ENCODE results near the gene MAP3K7. TPM values are rescaled to one million over a fixed set of nuclear protein-coding genes. Genes with fewer than 3 reads are reported as not detected.
A peak's percentile ranks its signal among the peaks of the same experiment; 100 is the strongest.

The MAP3K7 gene
- total RNA-seq, 2 experiments from 2014 or later, result 9.0 to 9.3 TPM

GRCh38 chr6:90610751-90611542 lies 24.1 kb upstream of the MAP3K7 start:
- peak overlapping the region; percentile 84 for H3K4me3 Mint-ChIP-seq
- ChIA-PET POLR2A (no interaction called here), CTCF (interaction anchor here (1.3 kb wide), 1 partner anchor 19 kb away, joined by 3 read pairs; no protein-coding TSS in a partner anchor)
- intact Hi-C loops (cut with DNase I, micrococcal nuclease), result no loop called here
- H3K27ac Mint-ChIP-seq, result no peak overlapping the region
- Histone ChIP-seq H3K9me3 (ENCODE audit: control insufficient read depth in 1 of 2, insufficient read depth in 1 of 2, low read length in 2 of 2) (peaks cover 0 to 7% of the 10 kb centered on the region in 2 experiments), H3K4me1 (ENCODE audit: insufficient read depth, low read length) (peaks cover 15% of the 10 kb centered on the region), H3K27me3 (ENCODE audit: control insufficient read depth in 1 of 2, insufficient read depth in 2 of 2, low read length in 2 of 2) (peaks cover 22 to 58% of the 10 kb centered on the region in 2 experiments), H3K36me3 (ENCODE audit: insufficient read depth, low read length) (no peaks in the 10 kb centered on the region), H3K27ac (ENCODE audit: low read depth in 1 of 2, low read length in 2 of 2) (no peak overlapping the region), H3K4me3 (ENCODE audit: low read length) (peak overlapping the region; percentile 55)
- DNase-seq (peak in 7 of 14 experiments; percentile 4 to 27 (median 10)), ATAC-seq (ENCODE audit: poor library complexity) (peak; percentile 41)
- TF ChIP-seq CTCF (IDR thresholded peaks at IDR 0.05), result no peak
- H3K4me1 Mint-ChIP-seq (ENCODE audit: low read depth), result peaks cover 13% of the 10 kb centered on the region
- H3K27me3 Mint-ChIP-seq, result peaks cover 78% of the 10 kb centered on the region
- H3K36me3 Mint-ChIP-seq (ENCODE audit: low read depth), result no peaks in the 10 kb centered on the region
- no peaks in the 10 kb centered on the region for H3K9me3 Mint-ChIP-seq

- Mint-ChIP-seq H3K27ac (no peak overlapping the region), H3K27me3 (peaks cover 78% of the 10 kb centered on the region), H3K36me3 (ENCODE audit: low read depth) (no peaks in the 10 kb centered on the region), H3K9me3 (no peaks in the 10 kb centered on the region), H3K4me3 (peak overlapping the region; percentile 78), H3K4me1 (ENCODE audit: low read depth) (peaks cover 13% of the 10 kb centered on the region)
- ChIA-PET CTCF (interaction anchor here (1.3 kb wide), 2 partner anchors 12 to 18 kb away, joined by 3 to 4 read pairs; no protein-coding TSS in a partner anchor), POLR2A (no interaction called here)
- no peak for DNase-seq
- intact Hi-C loops (cut with DNase I, micrococcal nuclease), result no loop called here
- H3K9me3 ChIP-seq (ENCODE audit: control insufficient read depth in 1 of 2, insufficient read depth in 1 of 2, low read length in 2 of 2), result peaks cover 0 to 7% of the 10 kb centered on the region in 2 experiments
- peak overlapping the region; percentile 55 for H3K4me3 ChIP-seq (ENCODE audit: low read length)
- TF ChIP-seq CTCF (IDR thresholded peaks at IDR 0.05), result no peak
- H3K36me3 ChIP-seq (ENCODE audit: insufficient read depth, low read length), result no peaks in the 10 kb centered on the region
- peaks cover 20 to 52% of the 10 kb centered on the region in 2 experiments for H3K27me3 ChIP-seq (ENCODE audit: control insufficient read depth in 1 of 2, insufficient read depth in 2 of 2, low read length in 2 of 2)
- ATAC-seq (ENCODE audit: poor library complexity), result no peak
- H3K27ac ChIP-seq (ENCODE audit: low read depth in 1 of 2, low read length in 2 of 2), result no peak overlapping the region
- H3K4me1 ChIP-seq (ENCODE audit: insufficient read depth, low read length), result peaks cover 15% of the 10 kb centered on the region
Measured at GRCh38 chr6:90610301-90610750, 23.5 kb upstream of the MAP3K7 start.

GRCh38 chr6:90605749-90606340 lies 19.0 kb upstream of the MAP3K7 start:
- Histone ChIP-seq H3K4me3 (ENCODE audit: low read length) (no peak overlapping the region), H3K4me1 (ENCODE audit: insufficient read depth, low read length) (peaks cover 8% of the 10 kb centered on the region), H3K27me3 (ENCODE audit: control insufficient read depth in 1 of 2, insufficient read depth in 2 of 2, low read length in 2 of 2) (peaks cover 6 to 23% of the 10 kb centered on the region in 2 experiments), H3K27ac (ENCODE audit: low read depth in 1 of 2, low read length in 2 of 2) (no peak overlapping the region), H3K36me3 (ENCODE audit: insufficient read depth, low read length) (no peaks in the 10 kb centered on the region), H3K9me3 (ENCODE audit: control insufficient read depth in 1 of 2, insufficient read depth in 1 of 2, low read length in 2 of 2) (peaks cover 0 to 4% of the 10 kb centered on the region in 2 experiments)
- peaks cover 8% of the 10 kb centered on the region for H3K4me1 Mint-ChIP-seq (ENCODE audit: low read depth)
- H3K4me3 Mint-ChIP-seq, result no peak overlapping the region
- no peaks in the 10 kb centered on the region for H3K36me3 Mint-ChIP-seq (ENCODE audit: low read depth)
- H3K27ac Mint-ChIP-seq, result no peak overlapping the region
- no peak for TF ChIP-seq CTCF (IDR thresholded peaks at IDR 0.05)
- no peak for DNase-seq
- no peak for ATAC-seq (ENCODE audit: poor library complexity)
- no peaks in the 10 kb centered on the region for H3K9me3 Mint-ChIP-seq
- H3K27me3 Mint-ChIP-seq, result peaks cover 65% of the 10 kb centered on the region
- ChIA-PET POLR2A (no interaction called here), CTCF (no interaction called here)
- intact Hi-C loops (cut with DNase I, micrococcal nuclease), result no loop called here

Data from CD4-positive, alpha-beta T cell (primary cell).